ENCODE measurements around the gene TRAF2. TPM values are rescaled to one million over a fixed set of nuclear protein-coding genes. Genes with fewer than 3 reads are reported as not detected.

The TRAF2 gene
- total and polyA plus RNA-seq, 2 of the 4 experiments (the other 2 are of a cell fraction) = 6.6 to 12.0 TPM

DNA sequence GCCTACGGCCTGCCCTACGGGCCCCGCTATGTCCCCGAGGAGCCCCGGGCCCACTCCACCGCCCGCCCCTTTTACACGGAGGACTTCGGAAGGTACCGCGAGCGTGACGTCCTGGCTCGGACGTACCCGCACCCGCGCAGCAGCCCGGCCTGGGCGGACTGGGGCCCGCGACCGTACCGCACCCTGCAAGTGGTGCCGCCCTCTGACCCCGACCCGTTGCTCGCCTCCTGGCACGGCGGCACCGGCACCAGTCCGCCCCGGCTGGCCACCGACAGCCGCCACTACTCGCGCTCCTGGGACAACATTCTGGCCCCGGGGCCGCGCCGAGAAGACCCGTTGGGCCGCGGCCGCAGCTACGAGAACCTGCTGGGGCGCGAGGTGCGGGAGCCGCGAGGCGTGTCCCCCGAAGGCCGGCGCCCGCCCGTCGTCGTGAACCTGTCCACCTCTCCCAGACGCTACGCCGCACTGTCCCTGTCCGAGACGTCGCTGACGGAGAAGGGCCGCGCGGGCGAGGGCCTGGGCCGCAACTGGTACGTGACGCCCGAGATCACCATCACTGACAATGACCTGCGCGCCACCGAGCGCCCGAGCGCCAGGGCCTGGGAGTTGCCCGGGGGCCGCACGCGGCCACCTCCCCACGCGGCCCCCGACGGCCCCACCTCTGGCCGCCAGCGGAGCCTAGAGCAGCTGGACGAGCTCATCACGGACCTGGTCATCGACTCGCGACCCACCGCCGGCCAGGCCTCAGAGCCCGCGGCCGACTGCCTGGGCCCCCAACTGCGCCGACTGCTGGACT is 40.7 kb upstream of the TRAF2 start:
- H3K14ac ChIP-seq (replicated peaks; ENCODE audit: low read depth, low read length) = no peak overlapping the region
- no peak overlapping the region for H2AK9ac ChIP-seq (replicated peaks; ENCODE audit: low read depth, low read length, poor library complexity)
- ATAC-seq (ENCODE audit: low read depth) (no peak), DNase-seq (no peak)
- H3K4me2 ChIP-seq (ENCODE audit: low read depth, low read length) = no peak overlapping the region
- H3K27ac ChIP-seq (ENCODE audit: insufficient read depth, low read length) = no peak overlapping the region
- CTCF ChIA-PET = no interaction called here
- no peak overlapping the region for H2BK20ac ChIP-seq (ENCODE audit: low read depth, low read length)
- dilution Hi-C loops (cut with HindIII; ENCODE audit: low sequenced_read_pairs, unreplicated experiment) (no loop called here), intact Hi-C loops (cut with micrococcal nuclease) (no loop called here), in situ Hi-C loops (cut with MboI; ENCODE audit: low sequenced_read_pairs) (no loop called here)
- no peak overlapping the region for H3K4ac ChIP-seq (ENCODE audit: low read depth, low read length)
- peaks cover 18% of the 10 kb centered on the region for H3K4me1 ChIP-seq (ENCODE audit: control insufficient read depth, insufficient read depth, low read length)
- no peak overlapping the region for H4K8ac ChIP-seq (ENCODE audit: low read depth in 2 of 2, low read length in 2 of 2)
- H2AFZ ChIP-seq (replicated peaks; ENCODE audit: low read length, poor library complexity) = no peak overlapping the region
- H2AK5ac ChIP-seq (ENCODE audit: low read depth, low read length) = no peak overlapping the region; the same call in 1 of the 2 replicates
- peaks cover 7% of the 10 kb centered on the region; the same call in 1 of the 2 replicates for H3K9me1 ChIP-seq (ENCODE audit: insufficient read depth, low read length)
- H3K4me3 ChIP-seq (ENCODE audit: insufficient read depth, low read depth, low read length) = no peak overlapping the region
- H4K20me1 ChIP-seq (ENCODE audit: insufficient read depth, low read length) = peaks cover 36% of the 10 kb centered on the region
- no peak overlapping the region for H3K18ac ChIP-seq (ENCODE audit: low read depth, low read length)
- H2BK120ac ChIP-seq (ENCODE audit: low read depth, low read length) = no peak overlapping the region
- 29% methylated on average over 49 of the region's 102 CpGs; no CpG with 5 or more reads in 1 of the 2 experiments for WGBS, 2 experiments (ENCODE audit: extremely low coverage in 2 of 2, insufficient read length in 1 of 2)
- H3K23ac ChIP-seq (ENCODE audit: low read depth, low read length) = no peak overlapping the region
- peaks cover 22% of the 10 kb centered on the region for H3K27me3 ChIP-seq (ENCODE audit: control insufficient read depth, insufficient read depth, low read length)
- BruUV-seq (replicated peaks) = no TSS peak
- H2BK15ac ChIP-seq (ENCODE audit: low read depth, low read length) = no peak overlapping the region
- H3K9ac ChIP-seq (ENCODE audit: low read depth, low read length) = no peak overlapping the region
- no peak overlapping the region for H4K5ac ChIP-seq (ENCODE audit: low read depth, low read length)
- H3K36me3 ChIP-seq (ENCODE audit: control insufficient read depth, insufficient read depth, low read length) = peaks cover 6% of the 10 kb centered on the region; the same call in 1 of the 2 replicates
- H3K79me1 ChIP-seq (ENCODE audit: low read depth in 1 of 2, low read length in 2 of 2) = peaks cover 9 to 24% of the 10 kb centered on the region in 2 experiments; a peak in 2 of 4 replicates
- no peak for TF ChIP-seq RFX5 (IDR thresholded peaks at IDR 0.05; ENCODE audit: low read depth, low read length)
- TF ChIP-seq, protein P1, sequence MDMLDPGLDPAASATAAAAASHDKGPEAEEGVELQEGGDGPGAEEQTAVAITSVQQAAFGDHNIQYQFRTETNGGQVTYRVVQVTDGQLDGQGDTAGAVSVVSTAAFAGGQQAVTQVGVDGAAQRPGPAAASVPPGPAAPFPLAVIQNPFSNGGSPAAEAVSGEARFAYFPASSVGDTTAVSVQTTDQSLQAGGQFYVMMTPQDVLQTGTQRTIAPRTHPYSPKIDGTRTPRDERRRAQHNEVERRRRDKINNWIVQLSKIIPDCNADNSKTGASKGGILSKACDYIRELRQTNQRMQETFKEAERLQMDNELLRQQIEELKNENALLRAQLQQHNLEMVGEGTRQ (IDR thresholded peaks at IDR 0.05; ENCODE audit: low read depth, low read length) = no peak
- no peak for TF ChIP-seq CEBPB (IDR thresholded peaks at IDR 0.05; ENCODE audit: low read depth, low read length)
- TF ChIP-seq NFE2L2 (IDR thresholded peaks at IDR 0.05; ENCODE audit: low read depth, low read length) = no peak
- TF ChIP-seq, protein P2, sequence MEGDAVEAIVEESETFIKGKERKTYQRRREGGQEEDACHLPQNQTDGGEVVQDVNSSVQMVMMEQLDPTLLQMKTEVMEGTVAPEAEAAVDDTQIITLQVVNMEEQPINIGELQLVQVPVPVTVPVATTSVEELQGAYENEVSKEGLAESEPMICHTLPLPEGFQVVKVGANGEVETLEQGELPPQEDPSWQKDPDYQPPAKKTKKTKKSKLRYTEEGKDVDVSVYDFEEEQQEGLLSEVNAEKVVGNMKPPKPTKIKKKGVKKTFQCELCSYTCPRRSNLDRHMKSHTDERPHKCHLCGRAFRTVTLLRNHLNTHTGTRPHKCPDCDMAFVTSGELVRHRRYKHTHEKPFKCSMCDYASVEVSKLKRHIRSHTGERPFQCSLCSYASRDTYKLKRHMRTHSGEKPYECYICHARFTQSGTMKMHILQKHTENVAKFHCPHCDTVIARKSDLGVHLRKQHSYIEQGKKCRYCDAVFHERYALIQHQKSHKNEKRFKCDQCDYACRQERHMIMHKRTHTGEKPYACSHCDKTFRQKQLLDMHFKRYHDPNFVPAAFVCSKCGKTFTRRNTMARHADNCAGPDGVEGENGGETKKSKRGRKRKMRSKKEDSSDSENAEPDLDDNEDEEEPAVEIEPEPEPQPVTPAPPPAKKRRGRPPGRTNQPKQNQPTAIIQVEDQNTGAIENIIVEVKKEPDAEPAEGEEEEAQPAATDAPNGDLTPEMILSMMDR (conservative IDR thresholded peaks at IDR 0.05; ENCODE audit: low read depth, low read length) = no peak
- TF ChIP-seq RCOR1 (IDR thresholded peaks at IDR 0.05; ENCODE audit: insufficient replicate concordance, low read length) = no peak
- no peak for TF ChIP-seq MXI1 (IDR thresholded peaks at IDR 0.05; ENCODE audit: borderline replicate concordance, low read depth, low read length)
- TF ChIP-seq MAFK (IDR thresholded peaks at IDR 0.05; ENCODE audit: low read depth, low read length) = no peak
- TF ChIP-seq FOS (IDR thresholded peaks at IDR 0.05; ENCODE audit: low read depth, low read length) = no peak
- H2BK5ac ChIP-seq (ENCODE audit: low read depth, low read length, poor library complexity, severe bottlenecking) = no peak overlapping the region
- POLR2A ChIA-PET (ENCODE audit: unreplicated experiment) = no interaction called here
- peaks cover 6% of the 10 kb centered on the region; the same call in 1 of the 2 replicates for H3K9me3 ChIP-seq (ENCODE audit: control insufficient read depth, insufficient read depth, low read length)
- no peak overlapping the region for H3K56ac ChIP-seq (ENCODE audit: extremely low read depth, insufficient read depth, low read length)
- no peak overlapping the region for H4K91ac ChIP-seq (ENCODE audit: insufficient read depth, low read depth, low read length)
